DMS 273 (cell line): ENCODE measurements around the gene CPNE8.

Source experiments
- DNase-seq: peaks from one replicate; lab custom pipeline; 2025; ENCODE audit not compliant: unreplicated experiment; lab: John Stamatoyannopoulos, UW

The CPNE8 gene

GRCh38 chr12:38653650-38654049 is 251.7 kb downstream of the CPNE8 start:
- DNase-seq: no peak

- DNase-seq: no peak
Observed at GRCh38 chr12:38648813-38649212, 256.6 kb downstream of the CPNE8 start.

- DNase-seq: no peak
Observed at GRCh38 chr12:38646146-38646545, 259.2 kb downstream of the CPNE8 start.

GRCh38 chr12:38639625-38640024 is 265.8 kb downstream of the CPNE8 start:
- DNase-seq: no peak

GRCh38 chr12:38638401-38638800 is 267.0 kb downstream of the CPNE8 start:
- DNase-seq: no peak

GRCh38 chr12:38633511-38633910 is 271.9 kb downstream of the CPNE8 start:
- DNase-seq: no peak

GRCh38 chr12:38629064-38629463 is 276.3 kb downstream of the CPNE8 start:
- DNase-seq: no peak

- no peak for DNase-seq
Observed at GRCh38 chr12:38628288-38628687, 277.1 kb downstream of the CPNE8 start.

- no peak for DNase-seq
Observed at GRCh38 chr12:38625306-38625705, 280.1 kb downstream of the CPNE8 start.

GRCh38 chr12:38614171-38614570 is 291.2 kb downstream of the CPNE8 start:
- no peak for DNase-seq

GRCh38 chr12:38610808-38611350 is 294.5 kb downstream of the CPNE8 start:
- DNase-seq: no peak

GRCh38 chr12:38607295-38607694 is 298.1 kb downstream of the CPNE8 start:
- no peak for DNase-seq
